ENCODE data around the gene CSGALNACT2.
"Not testable (repeated sequence)": the region's sequence is repeated elsewhere in the genome, so short reads cannot be mapped to it uniquely, and the experiment has no call there.

Gene CSGALNACT2

DNA sequence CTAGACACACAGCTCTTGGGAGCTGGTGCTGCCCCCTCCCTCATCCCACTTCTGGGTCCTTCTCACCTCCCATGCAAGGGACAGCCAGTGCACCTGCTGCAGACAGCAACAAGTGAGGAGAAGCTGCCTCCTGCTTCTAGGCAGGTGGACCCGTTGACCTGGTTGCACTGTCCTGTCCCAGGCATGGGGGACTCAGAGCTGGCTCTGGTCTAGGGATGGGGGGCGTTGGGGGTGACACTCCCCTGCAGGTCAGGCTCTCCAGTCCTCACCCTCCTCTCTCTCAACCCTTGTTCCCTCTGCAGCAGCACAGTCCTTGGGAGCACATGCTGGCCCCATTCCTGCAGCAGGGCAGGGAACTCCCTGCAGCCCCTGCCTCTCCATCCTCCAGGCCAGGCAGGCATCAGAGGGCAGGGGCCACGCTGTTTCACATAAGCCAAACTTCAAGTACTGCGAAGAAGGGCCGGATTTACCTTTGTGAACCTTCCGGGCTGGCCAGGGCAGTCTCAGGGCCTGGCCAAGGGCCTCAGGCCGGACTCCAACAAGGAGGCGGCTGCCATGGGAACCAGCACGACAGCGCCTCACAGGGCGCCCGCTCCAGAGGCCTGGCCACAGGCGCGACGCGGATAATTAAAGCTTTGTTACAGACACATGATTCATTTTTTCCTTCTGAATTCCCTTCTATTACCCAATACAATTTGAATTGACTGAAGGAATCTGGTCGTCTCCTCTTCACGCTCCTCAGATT is 80.1 kb downstream of the CSGALNACT2 start:
- H3K27ac ChIP-seq, result no peak overlapping the region
- TF ChIP-seq, protein P1, sequence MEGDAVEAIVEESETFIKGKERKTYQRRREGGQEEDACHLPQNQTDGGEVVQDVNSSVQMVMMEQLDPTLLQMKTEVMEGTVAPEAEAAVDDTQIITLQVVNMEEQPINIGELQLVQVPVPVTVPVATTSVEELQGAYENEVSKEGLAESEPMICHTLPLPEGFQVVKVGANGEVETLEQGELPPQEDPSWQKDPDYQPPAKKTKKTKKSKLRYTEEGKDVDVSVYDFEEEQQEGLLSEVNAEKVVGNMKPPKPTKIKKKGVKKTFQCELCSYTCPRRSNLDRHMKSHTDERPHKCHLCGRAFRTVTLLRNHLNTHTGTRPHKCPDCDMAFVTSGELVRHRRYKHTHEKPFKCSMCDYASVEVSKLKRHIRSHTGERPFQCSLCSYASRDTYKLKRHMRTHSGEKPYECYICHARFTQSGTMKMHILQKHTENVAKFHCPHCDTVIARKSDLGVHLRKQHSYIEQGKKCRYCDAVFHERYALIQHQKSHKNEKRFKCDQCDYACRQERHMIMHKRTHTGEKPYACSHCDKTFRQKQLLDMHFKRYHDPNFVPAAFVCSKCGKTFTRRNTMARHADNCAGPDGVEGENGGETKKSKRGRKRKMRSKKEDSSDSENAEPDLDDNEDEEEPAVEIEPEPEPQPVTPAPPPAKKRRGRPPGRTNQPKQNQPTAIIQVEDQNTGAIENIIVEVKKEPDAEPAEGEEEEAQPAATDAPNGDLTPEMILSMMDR (conservative IDR thresholded peaks at IDR 0.05), result no peak

DNA sequence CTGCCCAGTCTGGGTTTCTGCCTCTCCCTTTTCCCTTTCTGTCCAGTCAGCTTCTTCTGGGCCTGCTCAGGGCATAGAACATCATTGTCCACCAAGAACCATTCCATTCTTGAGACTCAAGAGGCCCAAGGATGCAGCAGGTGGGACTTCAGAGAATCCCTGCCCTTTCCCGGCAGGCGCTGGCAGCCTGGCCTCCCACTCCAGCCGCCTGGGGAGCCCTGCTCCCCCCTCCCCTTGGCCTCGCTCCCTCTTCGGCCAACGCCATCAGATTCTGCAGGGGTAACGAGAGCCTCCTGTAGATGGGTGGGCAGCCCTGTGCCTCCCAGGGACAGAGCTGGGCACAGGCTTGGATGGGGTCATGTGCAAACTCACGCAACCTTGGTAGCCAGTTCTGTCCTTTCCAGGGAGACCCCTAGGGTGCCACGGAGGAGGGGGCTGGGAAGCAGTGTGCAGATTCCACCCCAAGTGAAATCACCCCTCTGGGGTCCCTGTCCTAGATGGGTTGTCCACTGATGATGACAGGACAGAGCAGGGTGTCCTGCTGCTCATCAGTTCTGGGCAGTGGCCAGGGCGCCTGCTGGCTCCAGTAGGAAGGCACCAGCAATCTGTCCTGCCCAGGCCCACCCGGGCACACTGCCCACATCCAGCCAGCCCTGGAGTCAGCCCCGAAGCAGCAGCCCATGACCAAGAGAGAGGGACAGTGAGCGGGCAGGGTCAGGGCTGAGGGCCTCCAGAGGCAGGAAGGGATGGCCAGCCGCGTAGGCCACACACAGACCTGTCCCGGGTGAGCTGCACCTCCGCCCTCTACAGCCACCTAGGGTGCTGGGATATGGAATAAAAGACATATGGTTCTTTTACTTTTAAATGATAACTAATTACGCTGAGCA is 80.9 kb downstream of the CSGALNACT2 start:
- TF ChIP-seq, protein P1 (conservative IDR thresholded peaks at IDR 0.05), result no peak
- H3K27ac ChIP-seq, result no peak overlapping the region

DNA sequence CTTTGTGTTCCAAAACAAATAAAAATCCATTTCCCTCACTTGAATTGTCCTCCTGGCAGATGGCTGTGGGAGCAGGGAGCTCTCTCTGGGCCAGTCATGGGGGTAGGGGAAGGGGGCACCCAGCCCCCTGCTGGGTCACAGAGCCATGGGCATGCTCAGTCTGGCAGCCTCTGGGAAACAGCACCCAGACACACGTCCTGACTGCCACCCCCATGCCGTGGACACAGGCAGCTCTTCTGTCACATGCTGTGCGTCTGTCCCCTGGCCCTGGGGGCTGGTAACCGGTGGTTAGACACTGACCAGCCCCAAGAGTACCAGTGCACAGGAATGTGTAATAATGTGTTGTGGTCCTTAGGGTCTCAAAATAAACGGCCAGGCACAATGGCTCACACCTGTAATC is 81.6 kb downstream of the CSGALNACT2 start:
- TF ChIP-seq, protein P1 (conservative IDR thresholded peaks at IDR 0.05), result no peak
- H3K27ac ChIP-seq, result no peak overlapping the region

DNA sequence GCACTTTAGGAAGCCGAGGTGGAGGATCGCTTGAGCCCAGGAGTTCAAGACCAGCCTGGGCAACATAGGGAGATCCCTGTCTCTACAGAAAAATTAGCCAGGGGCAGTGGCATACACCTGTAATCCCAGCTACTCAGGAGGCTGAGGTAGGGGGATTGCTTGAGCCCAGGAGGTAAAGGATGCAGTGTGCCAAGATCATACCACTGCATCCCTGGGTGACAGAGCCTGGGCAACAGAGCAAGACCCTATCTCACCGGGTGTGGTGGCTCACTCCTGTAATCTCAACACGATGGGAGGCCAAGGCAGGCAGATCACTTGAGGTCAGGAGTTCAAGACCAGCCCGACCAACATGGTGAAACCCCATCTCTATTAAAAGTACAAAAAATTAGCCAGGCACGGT is 82.0 kb downstream of the CSGALNACT2 start:
- not testable (repeated sequence) for H3K27ac ChIP-seq

DNA sequence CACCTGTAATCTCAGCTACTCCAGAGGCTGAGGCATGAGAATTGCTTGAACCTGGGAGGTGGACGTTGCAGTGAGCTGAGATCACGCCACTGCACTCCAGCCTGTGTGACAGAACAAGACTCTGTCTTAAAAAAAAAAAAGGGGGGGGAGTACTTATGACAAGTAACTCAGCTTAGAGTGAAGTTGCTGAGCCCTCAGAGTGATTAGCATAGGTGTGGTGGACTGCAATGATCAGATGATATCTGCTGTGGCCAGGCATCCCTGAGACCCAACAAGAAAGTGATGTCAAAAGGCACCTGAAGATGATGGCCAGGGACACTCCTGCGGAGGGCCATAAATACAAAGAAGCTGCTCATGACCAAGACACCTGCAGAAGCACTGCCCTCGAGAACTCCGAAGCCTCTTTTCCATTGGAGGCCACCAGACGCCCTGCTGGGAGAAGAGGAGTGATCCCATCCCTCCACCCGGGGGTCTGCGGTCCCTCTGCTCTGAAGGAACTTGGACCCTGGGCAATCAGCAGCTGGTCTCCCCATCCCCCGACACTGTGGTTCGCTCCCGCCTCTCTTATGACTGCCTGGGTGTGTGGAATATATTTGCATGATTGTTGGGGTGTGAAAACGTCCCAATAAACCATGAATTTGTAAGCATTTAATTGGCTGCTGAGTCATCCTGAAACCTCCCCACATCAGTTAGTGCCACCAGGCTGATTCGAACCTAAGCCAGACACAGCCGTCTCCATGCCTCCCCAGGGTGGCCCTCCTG is 82.6 kb downstream of the CSGALNACT2 start:
- no peak overlapping the region for H3K27ac ChIP-seq
- TF ChIP-seq, protein P1 (conservative IDR thresholded peaks at IDR 0.05), result no peak

DNA sequence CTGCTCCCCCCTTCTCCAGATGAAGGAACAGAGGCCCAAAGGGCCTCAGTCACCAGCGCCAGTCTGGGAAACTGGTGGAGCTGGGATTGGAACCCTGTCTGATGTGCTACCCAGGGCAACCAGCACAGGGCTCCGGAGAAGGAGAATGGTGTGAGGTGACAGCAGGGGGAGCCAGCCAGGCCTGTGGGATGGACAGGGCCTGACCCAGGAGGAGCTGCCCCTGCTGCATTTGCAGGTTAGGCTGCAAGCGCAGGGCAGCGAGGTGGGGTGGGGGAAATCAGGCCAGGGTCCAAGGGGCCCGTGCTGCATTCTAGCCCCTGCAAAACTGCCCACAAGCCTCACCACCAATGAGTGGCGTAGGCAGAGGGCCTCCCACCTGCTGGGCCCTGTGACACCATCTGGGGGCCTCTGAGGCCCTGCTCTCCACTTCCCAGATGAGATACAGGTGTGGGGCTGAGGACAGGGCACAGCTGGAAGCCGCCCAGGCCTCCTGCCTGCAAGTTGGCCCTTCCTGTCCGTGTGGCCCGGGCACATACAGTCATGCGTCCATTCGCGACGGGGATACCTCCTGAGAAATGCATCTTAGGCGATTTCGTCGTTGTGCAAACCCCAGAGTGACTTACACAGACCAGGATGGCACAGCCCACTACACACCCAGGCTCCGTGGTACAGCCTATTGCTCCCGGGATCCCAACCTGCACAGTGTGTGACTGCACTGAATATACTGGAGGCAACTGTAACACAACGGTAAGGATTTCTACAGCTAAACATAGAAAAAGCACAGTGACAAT is 83.4 kb downstream of the CSGALNACT2 start:
- TF ChIP-seq, protein P1 (conservative IDR thresholded peaks at IDR 0.05), result peak; percentile 33
- H3K27ac ChIP-seq, result no peak overlapping the region

DNA sequence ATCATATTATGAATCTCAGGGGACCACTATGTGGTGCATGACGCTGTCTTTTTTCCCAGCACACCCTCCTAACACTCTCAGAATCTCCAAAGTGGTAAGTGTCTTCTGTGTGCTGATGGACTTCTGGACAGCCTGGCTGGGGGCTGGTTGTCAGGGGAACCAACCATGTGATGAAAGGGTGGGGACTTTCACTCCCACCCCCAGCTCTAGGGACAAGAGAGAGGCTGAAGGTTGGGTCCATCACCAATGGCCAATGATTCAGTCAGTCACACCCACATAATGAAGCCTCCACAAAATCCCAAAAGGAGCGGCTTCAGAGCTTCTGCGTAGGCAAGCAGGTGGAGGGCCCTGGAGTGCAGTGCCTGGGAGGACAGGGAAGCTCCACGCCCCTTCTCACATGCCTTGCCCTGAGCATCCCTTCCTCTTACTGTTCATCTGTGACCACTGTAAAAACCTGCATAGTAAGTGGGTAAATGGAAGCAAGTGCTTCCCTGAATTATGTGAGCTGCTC is 84.0 kb downstream of the CSGALNACT2 start:
- TF ChIP-seq, protein P1 (conservative IDR thresholded peaks at IDR 0.05), result no peak
- H3K27ac ChIP-seq, result no peak overlapping the region

Data from VCaP (cell line).